HL-60 (cell line): ENCODE data around the gene LYAR.

Experiments
- DNase-seq, 2 experiments: peaks; one replicate each; pipeline ENCODE4 v3.0.0-alpha.2; 2010 to 2020; ENCODE audit warnings: low read depth in 1 of 2, low spot score in 1 of 2
- H3K27ac ChIP-seq: fragments of 250-450 bp; sonication (Bioruptor Pico); replicated peaks from 2 replicates; pipeline ENCODE4 v1.5.1; 2020; ENCODE audit warnings: mild to moderate bottlenecking, moderate library complexity
- H3K27me3 ChIP-seq: fragments of 250-450 bp; sonication (Bioruptor Pico); 2 replicates; pipeline ENCODE4 v1.5.1; 2021; ENCODE audit warnings: mild to moderate bottlenecking, moderate library complexity; ENCODE audit not compliant: insufficient read depth, poor library complexity, severe bottlenecking
- H3K4me3 ChIP-seq: replicated peaks from 2 replicates; pipeline ENCODE4 v1.5.1; 2011; ENCODE audit warnings: mild to moderate bottlenecking, control low read depth, low read length; ENCODE audit not compliant: insufficient read depth
- CTCF ChIP-seq: IDR thresholded peaks from one replicate; pipeline ENCODE4 v1.5.1; 2011; ENCODE audit warnings: low read length, control low read depth, inconsistent platforms; ENCODE audit not compliant: insufficient read depth
- GABPA ChIP-seq: IDR thresholded peaks from 2 replicates; pipeline ENCODE4 v1.6.1; 2012; ENCODE audit warnings: low read depth
- POLR2AphosphoS5 ChIP-seq: IDR thresholded peaks from 2 replicates; pipeline ENCODE4 v1.6.1; 2012; ENCODE audit warnings: low read depth
- REST ChIP-seq: IDR thresholded peaks from 2 replicates; pipeline ENCODE4 v1.6.1; 2012; ENCODE audit warnings: low read depth; ENCODE audit not compliant: insufficient replicate concordance
- SPI1 ChIP-seq: IDR thresholded peaks from 2 replicates; pipeline ENCODE4 v1.6.1; 2012; ENCODE audit warnings: low read depth, mild to moderate bottlenecking, borderline replicate concordance

The LYAR gene

GRCh38 chr4:4327652-4328121, 37.7 kb upstream of the LYAR start:
- no peak overlapping the region for H3K4me3 ChIP-seq
- no peaks in the 10 kb centered on the region for H3K27me3 ChIP-seq
- TF ChIP-seq GABPA (no peak), REST (no peak), SPI1 (no peak), POLR2AphosphoS5 (no peak), CTCF (no peak)
- no peak for DNase-seq
- H3K27ac ChIP-seq = no peak overlapping the region

- TF ChIP-seq CTCF (no peak), REST (no peak), GABPA (no peak), POLR2AphosphoS5 (no peak), SPI1 (no peak)
- Histone ChIP-seq H3K27ac (no peak overlapping the region), H3K27me3 (no peaks in the 10 kb centered on the region), H3K4me3 (no peak overlapping the region)
- no peak for DNase-seq
Measured at GRCh38 chr4:4326166-4326565, 36.2 kb upstream of the LYAR start.

- Histone ChIP-seq H3K4me3 (no peak overlapping the region), H3K27me3 (no peaks in the 10 kb centered on the region), H3K27ac (no peak overlapping the region)
- no peak for TF ChIP-seq CTCF
- TF ChIP-seq POLR2AphosphoS5 = no peak
- TF ChIP-seq REST = no peak
- no peak for TF ChIP-seq SPI1
- TF ChIP-seq GABPA = no peak
- DNase-seq = no peak
Measured at GRCh38 chr4:4325321-4325720, 35.4 kb upstream of the LYAR start.
